Transverse colon (tissue), 4 donors: ENCODE measurements around the gene PDE8B. TPM values are rescaled to one million over a fixed set of nuclear protein-coding genes. Genes with fewer than 3 reads are reported as not detected.

Experiments
- DNase-seq: peaks from one replicate; pipeline ENCODE4 v3.0.0-alpha.2; 2019
- H3K27ac ChIP-seq, 4 donors: fragments of 200-600 bp; sonication (generic); 2 replicates each; pipeline ENCODE4 v1.5.1; 2016 to 2018; ENCODE audit warnings: inconsistent platforms in 4 of 4
- H3K27me3 ChIP-seq: fragments of 200-600 bp; sonication (generic); 2 replicates; pipeline ENCODE4 v1.5.1; 2017; ENCODE audit warnings: inconsistent platforms
- H3K36me3 ChIP-seq, 4 donors: fragments of 200-600 bp; sonication (generic); 2 replicates each; pipeline ENCODE4 v1.5.1; 2017 to 2019; ENCODE audit warnings: inconsistent platforms in 4 of 4
- H3K4me1 ChIP-seq, 4 donors: fragments of 200-600 bp; sonication (generic); 2 replicates each; pipeline ENCODE4 v1.5.1; 2017 to 2020; ENCODE audit warnings: inconsistent platforms in 4 of 4
- H3K4me3 ChIP-seq, 4 donors: fragments of 200-600 bp; sonication (generic); 1 replicate in 1 of 4; 2 replicates in 3 of 4; pipeline versions ENCODE4 v1.5.1 to v1.6.1; 2017 to 2019; ENCODE audit warnings: inconsistent platforms in 4 of 4
- H3K9me3 ChIP-seq, 2 donors: fragments of 200-600 bp; sonication (generic); 2 replicates each; pipeline ENCODE4 v1.5.1; 2017 to 2019; ENCODE audit warnings: inconsistent platforms in 2 of 2
- EP300 ChIP-seq: sonication (generic); formaldehyde crosslinking; IDR thresholded peaks from one replicate; pipeline ENCODE4 v1.6.1; 2017; ENCODE audit warnings: antibody characterized with exemption, low read depth
- POLR2A ChIP-seq: fragments of 450-650 bp; IDR thresholded peaks from one replicate; pipeline ENCODE4 v1.6.1; 2016; ENCODE audit warnings: antibody characterized with exemption, mild to moderate bottlenecking, moderate library complexity
- POLR2AphosphoS5 ChIP-seq, 3 donors: sonication (generic); formaldehyde crosslinking; IDR thresholded peaks; one replicate each; pipeline ENCODE4 v1.6.1; 2016; ENCODE audit warnings: antibody characterized with exemption in 3 of 3
- WGBS, 2 donors: methylation state at CpG; one replicate each; pipeline ENCODE4 v1.1.5; 2018; ENCODE audit warnings: low coverage in 1 of 2; 5-methylcytosine and 5-hydroxymethylcytosine counted together
- in situ Hi-C, 4 donors: fragments of 200-750 bp; cut with MboI; loops; one replicate each; pipeline versions ENCODE4 v1.15.0 to v1.15.1; 2017; ENCODE audit warnings: low sequenced_read_pairs in 3 of 4, low pct_ligation_motif_present in 1 of 4, low pct_unique_long_range_greater_than_20kb in 1 of 4
- intact Hi-C: fragments of 100-400 bp; cut with DNase I; formaldehyde crosslinking; loops from one replicate; pipeline ENCODE4 v1.15.1; 2023; ENCODE audit warnings: low total_unique reads
- total RNA-seq, 4 donors: library from RNA; depleted of rRNA; stranded (reverse); fragments of >200 nt; gene quantifications; one replicate each; pipeline ENCODE4 v1.1.0, GENCODE V29; 2016
- TF ChIP-seq, protein P1 (sequence below), 5 experiments: fragments of 200-600 bp in 3 of 5; fragments of 450-650 bp in 2 of 5; sonication (generic) in 3 of 5; IDR thresholded peaks; 1 replicate in 2 of 5; 2 replicates in 3 of 5; pipeline ENCODE4 v1.5.1; 2016 to 2017; ENCODE audit warnings: antibody characterized with exemption in 5 of 5, inconsistent platforms in 3 of 5, mild to moderate bottlenecking in 2 of 5, moderate library complexity in 1 of 5

The PDE8B gene
- total RNA-seq, 4 donors from 2014 or later = 0.40 to 22.4 (median 1.2) TPM

DNA sequence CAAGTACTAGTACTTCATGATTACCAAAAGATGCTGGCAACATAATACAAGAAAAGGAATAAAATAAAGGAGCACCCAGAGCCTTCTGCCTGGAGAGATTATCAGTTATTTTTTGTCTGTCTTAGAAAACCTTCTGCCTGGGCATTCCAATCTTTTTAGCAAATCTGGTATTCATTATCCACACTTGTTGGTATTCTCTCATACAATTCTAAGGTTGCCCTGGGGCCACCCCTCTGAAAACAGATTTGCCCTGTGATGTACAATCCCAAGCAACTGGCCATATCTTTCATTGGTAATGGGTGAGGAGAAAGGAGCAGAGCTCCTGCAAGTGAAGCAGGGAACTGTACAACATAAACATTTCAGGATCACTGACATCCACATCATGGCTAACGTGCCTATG lies 233.9 kb downstream of the PDE8B start:
- H3K36me3 ChIP-seq = peaks cover 0 to 14% (median 5%) of the 10 kb centered on the region in 4 donors
- intact Hi-C loops = no loop called here
- no peaks in the 10 kb centered on the region for H3K27me3 ChIP-seq
- H3K4me1 ChIP-seq = no peaks in the 10 kb centered on the region
- H3K4me3 ChIP-seq = no peak overlapping the region
- in situ Hi-C loops = no loop called here
- TF ChIP-seq EP300 = no peak
- no peak for TF ChIP-seq POLR2AphosphoS5 (IDR thresholded peaks at IDR 0.05)
- no peak for TF ChIP-seq POLR2A
- TF ChIP-seq, protein P1, sequence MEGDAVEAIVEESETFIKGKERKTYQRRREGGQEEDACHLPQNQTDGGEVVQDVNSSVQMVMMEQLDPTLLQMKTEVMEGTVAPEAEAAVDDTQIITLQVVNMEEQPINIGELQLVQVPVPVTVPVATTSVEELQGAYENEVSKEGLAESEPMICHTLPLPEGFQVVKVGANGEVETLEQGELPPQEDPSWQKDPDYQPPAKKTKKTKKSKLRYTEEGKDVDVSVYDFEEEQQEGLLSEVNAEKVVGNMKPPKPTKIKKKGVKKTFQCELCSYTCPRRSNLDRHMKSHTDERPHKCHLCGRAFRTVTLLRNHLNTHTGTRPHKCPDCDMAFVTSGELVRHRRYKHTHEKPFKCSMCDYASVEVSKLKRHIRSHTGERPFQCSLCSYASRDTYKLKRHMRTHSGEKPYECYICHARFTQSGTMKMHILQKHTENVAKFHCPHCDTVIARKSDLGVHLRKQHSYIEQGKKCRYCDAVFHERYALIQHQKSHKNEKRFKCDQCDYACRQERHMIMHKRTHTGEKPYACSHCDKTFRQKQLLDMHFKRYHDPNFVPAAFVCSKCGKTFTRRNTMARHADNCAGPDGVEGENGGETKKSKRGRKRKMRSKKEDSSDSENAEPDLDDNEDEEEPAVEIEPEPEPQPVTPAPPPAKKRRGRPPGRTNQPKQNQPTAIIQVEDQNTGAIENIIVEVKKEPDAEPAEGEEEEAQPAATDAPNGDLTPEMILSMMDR (IDR thresholded peaks at IDR 0.05) = no peak
- DNase-seq = no peak
- H3K27ac ChIP-seq = no peak overlapping the region
- no peaks in the 10 kb centered on the region for H3K9me3 ChIP-seq
- WGBS, 2 donors = 89 to 90% methylated on average over 1 of the region's 1 CpG

DNA sequence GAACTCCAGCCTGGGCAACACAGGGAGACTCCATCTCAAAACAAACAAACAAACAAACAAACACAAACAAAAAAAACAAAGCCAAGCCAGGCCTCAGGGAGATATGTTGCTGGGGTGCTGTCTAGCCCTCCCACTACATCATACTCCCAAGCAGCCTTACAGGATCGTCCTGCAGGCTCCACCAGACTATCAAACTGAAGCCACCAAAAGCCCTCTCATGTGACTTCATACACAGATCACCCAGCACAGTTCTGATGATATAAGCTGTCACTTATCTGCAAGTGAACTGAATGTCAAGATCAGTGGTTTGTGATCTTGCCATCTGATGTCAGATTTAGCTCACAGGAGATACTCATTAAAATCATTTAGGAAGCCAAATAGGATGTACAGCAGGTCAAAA lies 238.4 kb downstream of the PDE8B start:
- H3K36me3 ChIP-seq = peaks cover 0 to 7% (median 3%) of the 10 kb centered on the region in 4 donors
- no peak overlapping the region for H3K27ac ChIP-seq
- 95% methylated on average over 1 of the region's 1 CpG; no CpG with 5 or more reads in 1 of the 2 donors for WGBS, 2 donors
- no peak for DNase-seq
- H3K9me3 ChIP-seq = no peaks in the 10 kb centered on the region
- H3K27me3 ChIP-seq = no peaks in the 10 kb centered on the region
- no peaks in the 10 kb centered on the region for H3K4me1 ChIP-seq
- in situ Hi-C loops (no loop called here), intact Hi-C loops (no loop called here)
- TF ChIP-seq POLR2A (no peak), EP300 (no peak), POLR2AphosphoS5 (IDR thresholded peaks at IDR 0.05) (no peak)
- TF ChIP-seq, protein P1 (IDR thresholded peaks at IDR 0.05) = no peak
- H3K4me3 ChIP-seq = no peak overlapping the region

DNA sequence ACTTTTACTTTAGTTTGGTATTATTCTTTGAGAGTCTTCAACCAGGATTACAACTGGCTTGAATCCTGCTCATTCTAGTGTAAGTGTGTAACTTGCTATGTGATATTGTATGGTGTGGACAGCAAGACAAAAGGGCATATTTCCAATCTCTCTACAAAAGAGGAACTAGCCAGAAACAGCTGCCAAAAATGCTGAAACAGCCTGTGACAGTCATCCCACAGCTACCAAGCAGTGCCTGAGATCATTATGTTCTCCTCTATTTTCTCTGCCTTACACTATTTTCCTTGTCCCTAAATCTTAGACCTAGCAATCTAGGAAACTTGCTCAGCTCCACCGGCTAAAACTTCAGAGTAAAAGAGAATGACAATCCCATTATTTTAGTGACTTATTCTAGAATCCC lies 238.8 kb downstream of the PDE8B start:
- Histone ChIP-seq H3K4me3 (no peak overlapping the region), H3K4me1 (no peaks in the 10 kb centered on the region), H3K27ac (peak overlapping the region in 2 of 4 donors; percentile 2 to 17), H3K9me3 (no peaks in the 10 kb centered on the region), H3K27me3 (no peaks in the 10 kb centered on the region), H3K36me3 (peaks cover 0 to 7% (median 3%) of the 10 kb centered on the region in 4 donors)
- intact Hi-C loops (no loop called here), in situ Hi-C loops (no loop called here)
- no peak for TF ChIP-seq EP300
- TF ChIP-seq, protein P1 (IDR thresholded peaks at IDR 0.05) = no peak
- TF ChIP-seq POLR2A = no peak
- TF ChIP-seq POLR2AphosphoS5 (IDR thresholded peaks at IDR 0.05) = no peak
- no peak for DNase-seq
- 83 to 100% methylated on average over 1 of the region's 1 CpG for WGBS, 2 donors

DNA sequence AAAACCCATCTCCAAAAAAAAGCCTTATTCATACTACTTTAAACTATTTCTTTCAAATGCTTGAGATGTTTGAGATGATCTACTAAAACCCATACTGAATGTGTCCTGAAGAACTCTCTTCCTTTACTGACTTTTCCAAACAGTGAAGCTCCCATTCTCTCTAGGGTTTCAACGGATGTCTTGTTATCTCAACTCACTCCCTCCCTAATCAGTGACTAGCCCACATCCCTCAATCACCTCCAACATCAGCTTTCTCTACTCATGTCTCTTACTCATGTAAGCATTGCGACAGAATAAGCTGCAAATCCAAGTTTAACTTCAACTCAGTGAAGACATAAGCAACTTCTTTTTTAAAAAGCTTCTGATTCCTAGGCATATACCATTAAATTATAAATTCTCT lies 239.5 kb downstream of the PDE8B start:
- no peaks in the 10 kb centered on the region for H3K9me3 ChIP-seq
- DNase-seq = no peak

More for the DNA sequence above, 239.5 kb downstream of the PDE8B start:
- peaks cover 0 to 7% (median 3%) of the 10 kb centered on the region in 4 donors for H3K36me3 ChIP-seq
- in situ Hi-C loops = no loop called here
- peak overlapping the region in 1 of 4 donors; percentile 2 for H3K27ac ChIP-seq
- no peak overlapping the region for H3K4me3 ChIP-seq
- H3K27me3 ChIP-seq = no peaks in the 10 kb centered on the region
- 58 to 81% methylated on average over 2 of the region's 2 CpGs for WGBS, 2 donors
- intact Hi-C loops = no loop called here
- H3K4me1 ChIP-seq = no peaks in the 10 kb centered on the region
- TF ChIP-seq EP300 (no peak), POLR2A (no peak), POLR2AphosphoS5 (IDR thresholded peaks at IDR 0.05) (no peak)
- TF ChIP-seq, protein P1 (IDR thresholded peaks at IDR 0.05) = no peak
